Mesendoderm (in vitro differentiated cells): ENCODE results near the gene FRYL.

Experiments used
- DNase-seq: peaks from one replicate; pipeline ENCODE4 v3.0.0; 2013
- H2AK5ac ChIP-seq: 2 replicates; pipeline ENCODE4 v1.6.1; 2013; ENCODE audit warnings: low read length, inconsistent platforms
- H2BK120ac ChIP-seq: 2 replicates; pipeline ENCODE4 v1.6.1; 2013; ENCODE audit warnings: low read depth, mild to moderate bottlenecking, low read length, moderate library complexity, mixed read lengths
- H2BK15ac ChIP-seq: replicated peaks from 2 replicates; pipeline ENCODE4 v1.6.1; 2013; ENCODE audit warnings: low read depth, mild to moderate bottlenecking, moderate library complexity
- H2BK5ac ChIP-seq: 2 replicates; pipeline ENCODE4 v1.6.1; 2013; ENCODE audit warnings: low read length, inconsistent platforms
- H3K18ac ChIP-seq: 2 replicates; pipeline ENCODE4 v1.6.1; 2013; ENCODE audit warnings: mild to moderate bottlenecking, low read length, mixed read lengths
- H3K23ac ChIP-seq: one replicate; pipeline ENCODE4 v1.6.1; 2013; ENCODE audit warnings: low read length
- H3K27ac ChIP-seq: 2 replicates; pipeline ENCODE4 v1.5.1; 2013; ENCODE audit warnings: low read depth, mild to moderate bottlenecking, inconsistent platforms, low read length, moderate library complexity
- H3K27me3 ChIP-seq: 2 replicates; pipeline ENCODE4 v1.6.1; 2013; ENCODE audit warnings: low read length, control low read depth, mild to moderate bottlenecking, inconsistent platforms; ENCODE audit not compliant: insufficient read depth, poor library complexity
- H3K36me3 ChIP-seq: 2 replicates; pipeline ENCODE4 v1.6.1; 2013; ENCODE audit warnings: low read length, inconsistent platforms; ENCODE audit not compliant: control insufficient read depth, insufficient read depth
- H3K4ac ChIP-seq: one replicate; pipeline ENCODE4 v1.6.1; 2013; ENCODE audit warnings: low read depth, mild to moderate bottlenecking, low read length, moderate library complexity
- H3K4me1 ChIP-seq: 2 replicates; pipeline ENCODE4 v1.6.1; 2013; ENCODE audit warnings: low read depth, low read length, inconsistent platforms; ENCODE audit not compliant: control insufficient read depth
- H3K4me2 ChIP-seq: 2 replicates; pipeline ENCODE4 v1.6.1; 2013; ENCODE audit warnings: low read length
- H3K4me3 ChIP-seq: 2 replicates; pipeline ENCODE4 v1.5.1; 2013; ENCODE audit warnings: mild to moderate bottlenecking, low read length
- H3K56ac ChIP-seq: one replicate; pipeline ENCODE4 v1.6.1; 2013; ENCODE audit warnings: low read length
- H3K79me1 ChIP-seq: 2 replicates; pipeline ENCODE4 v1.6.1; 2013; ENCODE audit warnings: low read length, inconsistent platforms
- H3K79me2 ChIP-seq: 2 replicates; pipeline ENCODE4 v1.6.1; 2013; ENCODE audit warnings: mild to moderate bottlenecking, low read length; ENCODE audit not compliant: control insufficient read depth, insufficient read depth
- H3K9ac ChIP-seq: 2 replicates; pipeline ENCODE4 v1.6.1; 2013; ENCODE audit warnings: low read length, inconsistent platforms
- H4K5ac ChIP-seq: one replicate; pipeline ENCODE4 v1.6.1; 2013; ENCODE audit warnings: low read length
- H4K8ac ChIP-seq: one replicate; pipeline ENCODE4 v1.6.1; 2013; ENCODE audit warnings: low read depth, mild to moderate bottlenecking, control low read depth, low read length, moderate library complexity
- whole genome bisulfite sequencing: extraction: QIAGEN DNeasy Blood & Tissue Kit; methylation state at CpG from one replicate; pipeline ENCODE4 v1.1.7; 2013; ENCODE audit warnings: low lambda C conversion rate, missing lambda C conversion rate; ENCODE audit not compliant: insufficient coverage; ENCODE audit errors: extremely low coverage; 5-methylcytosine and 5-hydroxymethylcytosine counted together

Gene FRYL

DNA sequence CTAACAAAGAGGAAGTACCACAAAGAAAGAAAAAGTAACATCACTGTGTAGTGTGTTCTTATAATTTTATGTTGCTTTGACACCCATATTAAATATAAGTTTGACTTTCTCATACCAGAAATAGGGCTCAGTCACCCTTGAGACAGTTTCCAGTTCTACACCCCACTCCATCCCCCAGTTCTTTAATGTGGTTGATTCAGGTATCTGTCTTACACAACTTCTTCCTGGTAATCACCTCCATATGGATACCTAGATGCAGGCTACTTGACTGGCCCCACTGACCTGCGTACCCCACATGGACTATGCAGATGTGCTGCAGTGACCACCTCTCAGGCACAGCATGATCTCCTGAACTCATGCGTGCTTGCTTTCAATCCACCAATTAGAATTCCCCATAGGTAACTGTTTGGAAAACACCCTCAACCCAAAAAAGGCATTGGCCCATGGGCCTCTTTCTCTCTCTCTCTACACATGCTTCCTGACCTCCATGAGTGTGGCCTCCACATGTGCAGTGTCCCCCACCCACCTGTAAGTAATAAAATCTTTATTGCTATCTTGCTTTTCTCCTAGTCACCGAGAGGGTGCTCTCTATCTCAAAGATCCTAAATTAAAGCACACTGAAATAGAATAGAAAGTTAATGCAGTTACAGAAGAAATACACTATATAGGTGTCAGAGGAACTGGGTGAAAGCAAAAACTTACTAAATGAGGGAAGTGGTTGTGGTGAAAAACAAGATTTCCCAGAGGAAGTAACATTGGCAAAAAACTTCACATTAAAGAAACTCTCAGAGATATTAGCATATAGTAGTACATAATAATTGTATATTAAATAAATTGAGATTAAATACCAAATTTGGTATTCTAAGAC, 191.6 kb downstream of the FRYL start:
- H3K4me3 ChIP-seq, result no peak overlapping the region
- no peak overlapping the region for H3K23ac ChIP-seq
- no peak overlapping the region for H3K27ac ChIP-seq
- H2BK5ac ChIP-seq, result no peak overlapping the region
- no peak overlapping the region for H3K4me2 ChIP-seq
- DNase-seq, result no peak
- H3K18ac ChIP-seq, result no peak overlapping the region
- H3K79me1 ChIP-seq, result no peaks in the 10 kb centered on the region
- no peak overlapping the region for H3K56ac ChIP-seq
- no peak overlapping the region for H2BK15ac ChIP-seq
- no peak overlapping the region for H4K5ac ChIP-seq
- no peaks in the 10 kb centered on the region for H3K36me3 ChIP-seq
- no peak overlapping the region for H2AK5ac ChIP-seq
- no peak overlapping the region for H3K4ac ChIP-seq
- WGBS, result no CpG with 5 or more reads among the region's 3 CpGs
- H4K8ac ChIP-seq, result no peak overlapping the region
- no peaks in the 10 kb centered on the region for H3K79me2 ChIP-seq
- no peaks in the 10 kb centered on the region for H3K4me1 ChIP-seq
- no peaks in the 10 kb centered on the region for H3K27me3 ChIP-seq
- H3K9ac ChIP-seq, result no peak overlapping the region
- no peak overlapping the region for H2BK120ac ChIP-seq

DNA sequence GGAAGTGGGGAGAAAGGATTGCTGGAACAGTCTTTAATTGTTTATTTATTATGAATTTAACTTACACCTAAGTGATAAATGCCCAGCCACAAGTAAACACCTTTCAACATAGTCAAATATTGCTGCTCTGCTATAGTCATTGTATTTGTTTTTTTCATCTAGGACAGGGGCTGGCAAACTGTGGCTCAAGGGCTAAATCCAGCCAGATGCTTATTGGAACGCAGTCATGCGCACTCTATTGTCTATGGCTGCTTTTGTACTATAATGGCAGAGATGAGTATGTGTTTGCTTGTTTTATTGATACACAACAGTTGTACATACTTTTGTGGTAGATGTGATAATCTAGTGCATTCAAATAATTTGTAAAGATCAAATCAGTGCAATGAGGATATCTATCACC, 194.7 kb downstream of the FRYL start:
- H3K4me3 ChIP-seq, result no peak overlapping the region
- H4K5ac ChIP-seq, result no peak overlapping the region
- no peak overlapping the region for H2BK15ac ChIP-seq
- H3K18ac ChIP-seq, result no peak overlapping the region
- H3K4me2 ChIP-seq, result no peak overlapping the region
- H4K8ac ChIP-seq, result no peak overlapping the region
- no CpG with 5 or more reads among the region's 2 CpGs for WGBS
- DNase-seq, result no peak
- H3K56ac ChIP-seq, result no peak overlapping the region
- no peak overlapping the region for H3K4ac ChIP-seq
- H3K27me3 ChIP-seq, result no peaks in the 10 kb centered on the region
- H3K27ac ChIP-seq, result no peak overlapping the region
- H3K23ac ChIP-seq, result no peak overlapping the region
- H2BK120ac ChIP-seq, result no peak overlapping the region
- no peaks in the 10 kb centered on the region for H3K79me1 ChIP-seq
- no peaks in the 10 kb centered on the region for H3K4me1 ChIP-seq
- no peak overlapping the region for H3K9ac ChIP-seq
- H2BK5ac ChIP-seq, result no peak overlapping the region
- no peaks in the 10 kb centered on the region for H3K36me3 ChIP-seq
- H2AK5ac ChIP-seq, result no peak overlapping the region
- no peaks in the 10 kb centered on the region for H3K79me2 ChIP-seq

DNA sequence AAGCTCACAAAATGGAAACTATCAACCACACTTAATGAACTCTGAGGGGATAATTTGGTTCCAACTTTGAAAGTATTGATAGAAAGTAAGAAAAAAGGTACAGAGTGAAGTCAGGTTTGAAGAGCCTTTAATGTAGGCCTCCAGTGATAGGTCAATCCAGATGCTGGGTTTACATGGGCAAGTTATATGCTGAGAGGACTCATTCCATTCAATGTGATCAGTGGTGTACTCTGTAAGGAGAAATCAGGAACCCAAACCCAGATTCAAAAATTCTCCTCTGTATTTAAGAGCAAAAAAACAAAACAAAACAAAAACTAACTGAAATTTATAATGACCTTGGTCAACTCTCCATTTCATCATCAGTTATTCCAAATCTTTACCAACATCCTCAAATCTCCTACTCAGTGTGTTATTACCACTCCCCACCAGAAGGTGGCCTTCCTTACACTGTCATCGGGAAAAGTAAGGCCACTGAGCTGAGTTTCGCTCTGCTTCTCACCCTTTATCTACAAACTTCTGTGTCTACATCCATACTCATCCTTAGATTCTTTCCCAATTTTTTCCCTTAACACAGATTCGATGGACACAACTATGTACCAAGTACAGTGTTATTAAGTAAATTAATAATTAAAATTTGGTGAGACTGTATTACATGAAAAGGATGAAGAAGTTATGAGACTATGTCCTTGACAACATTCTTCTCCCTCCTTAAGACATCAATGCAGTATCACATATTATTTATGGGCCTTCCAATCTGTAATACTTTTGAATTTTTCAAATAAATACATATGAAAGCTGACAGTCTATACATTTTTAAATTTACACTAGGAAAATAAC, 201.7 kb downstream of the FRYL start:
- Histone ChIP-seq H2BK5ac (no peak overlapping the region), H4K8ac (no peak overlapping the region), H3K4me2 (no peak overlapping the region), H3K23ac (no peak overlapping the region), H3K18ac (no peak overlapping the region), H2BK15ac (no peak overlapping the region), H2AK5ac (no peak overlapping the region), H3K79me2 (no peaks in the 10 kb centered on the region), H3K9ac (no peak overlapping the region), H3K27me3 (no peaks in the 10 kb centered on the region), H3K4me1 (no peaks in the 10 kb centered on the region), H3K4ac (no peak overlapping the region), H3K79me1 (no peaks in the 10 kb centered on the region), H3K27ac (no peak overlapping the region), H3K36me3 (no peaks in the 10 kb centered on the region), H3K56ac (no peak overlapping the region), H4K5ac (no peak overlapping the region), H2BK120ac (no peak overlapping the region), H3K4me3 (no peak overlapping the region)
- no CpG with 5 or more reads among the region's 3 CpGs for WGBS
- peak; percentile 78 for DNase-seq

DNA sequence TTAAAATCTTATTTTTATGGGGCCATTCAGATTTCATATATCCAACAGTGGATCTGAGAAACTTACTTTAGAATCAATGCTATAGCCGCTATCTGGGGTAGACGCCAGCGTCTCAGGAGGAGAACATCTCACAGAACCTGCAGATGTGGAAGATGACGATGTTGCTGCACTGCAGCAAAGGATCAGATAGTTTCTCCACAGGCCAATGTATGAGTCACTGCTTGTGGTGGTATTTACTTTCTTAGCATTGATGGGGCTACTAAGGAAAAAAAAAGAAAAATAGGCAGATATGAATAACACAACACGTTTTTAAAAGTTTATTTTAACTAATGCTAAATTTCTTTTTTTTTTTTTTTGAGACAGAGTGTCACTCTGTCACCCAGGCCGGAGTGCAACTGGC, 204.1 kb downstream of the FRYL start:
- Histone ChIP-seq H3K79me1 (no peaks in the 10 kb centered on the region), H3K4me3 (no peak overlapping the region), H3K79me2 (no peaks in the 10 kb centered on the region), H2BK5ac (no peak overlapping the region), H3K23ac (no peak overlapping the region), H3K4me1 (no peaks in the 10 kb centered on the region), H3K27me3 (no peaks in the 10 kb centered on the region), H2BK15ac (no peak overlapping the region), H3K27ac (no peak overlapping the region), H3K56ac (no peak overlapping the region), H2BK120ac (no peak overlapping the region), H3K4me2 (no peak overlapping the region), H4K8ac (no peak overlapping the region), H3K36me3 (no peaks in the 10 kb centered on the region), H3K9ac (no peak overlapping the region), H3K4ac (no peak overlapping the region), H3K18ac (no peak overlapping the region), H2AK5ac (no peak overlapping the region), H4K5ac (no peak overlapping the region)
- DNase-seq, result no peak
- no CpG with 5 or more reads among the region's 6 CpGs for WGBS

DNA sequence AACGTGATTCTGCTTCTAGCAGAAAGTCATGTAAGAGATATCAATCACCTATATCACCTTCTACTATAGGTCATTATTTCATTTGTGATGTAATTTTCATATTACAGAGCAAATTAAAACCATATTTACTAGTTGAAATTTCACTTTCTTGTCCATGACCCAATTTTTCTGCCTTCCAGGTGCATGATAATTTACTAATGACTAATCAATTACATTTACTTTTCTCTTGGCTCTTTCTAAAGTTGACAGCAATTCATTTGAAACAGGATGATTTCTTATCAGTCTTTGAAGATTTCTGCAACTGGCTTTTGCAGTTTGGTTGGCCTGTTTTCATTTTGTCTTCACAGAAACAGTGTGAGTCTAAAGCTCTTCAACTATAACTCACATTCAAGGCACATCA, 208.6 kb downstream of the FRYL start:
- WGBS, result no CpG with 5 or more reads among the region's 1 CpG
- Histone ChIP-seq H2BK5ac (no peak overlapping the region), H3K23ac (no peak overlapping the region), H4K5ac (no peak overlapping the region), H3K4ac (no peak overlapping the region), H3K79me1 (no peaks in the 10 kb centered on the region), H3K56ac (no peak overlapping the region), H2BK120ac (no peak overlapping the region), H3K79me2 (no peaks in the 10 kb centered on the region), H2AK5ac (no peak overlapping the region), H3K9ac (no peak overlapping the region), H3K27ac (no peak overlapping the region), H2BK15ac (no peak overlapping the region), H3K4me2 (no peak overlapping the region), H3K18ac (no peak overlapping the region), H3K4me3 (no peak overlapping the region), H3K36me3 (no peaks in the 10 kb centered on the region), H3K4me1 (no peaks in the 10 kb centered on the region), H4K8ac (no peak overlapping the region), H3K27me3 (no peaks in the 10 kb centered on the region)
- DNase-seq, result no peak
